Effector CD4-positive, alpha-beta T cell (primary cell): ENCODE measurements around the gene ZNF775.

Source experiments
- DNase-seq: peaks from one replicate; pipeline ENCODE4 v3.0.0-alpha.2; 2020
- total RNA-seq: gene quantifications from one replicate; lab custom pipeline; 2026; lab: John Stamatoyannopoulos, UW

The ZNF775 gene
- 4.1 reads per million, percentile 16 among the genes with 10 or more reads in this experiment for total RNA-seq

DNA sequence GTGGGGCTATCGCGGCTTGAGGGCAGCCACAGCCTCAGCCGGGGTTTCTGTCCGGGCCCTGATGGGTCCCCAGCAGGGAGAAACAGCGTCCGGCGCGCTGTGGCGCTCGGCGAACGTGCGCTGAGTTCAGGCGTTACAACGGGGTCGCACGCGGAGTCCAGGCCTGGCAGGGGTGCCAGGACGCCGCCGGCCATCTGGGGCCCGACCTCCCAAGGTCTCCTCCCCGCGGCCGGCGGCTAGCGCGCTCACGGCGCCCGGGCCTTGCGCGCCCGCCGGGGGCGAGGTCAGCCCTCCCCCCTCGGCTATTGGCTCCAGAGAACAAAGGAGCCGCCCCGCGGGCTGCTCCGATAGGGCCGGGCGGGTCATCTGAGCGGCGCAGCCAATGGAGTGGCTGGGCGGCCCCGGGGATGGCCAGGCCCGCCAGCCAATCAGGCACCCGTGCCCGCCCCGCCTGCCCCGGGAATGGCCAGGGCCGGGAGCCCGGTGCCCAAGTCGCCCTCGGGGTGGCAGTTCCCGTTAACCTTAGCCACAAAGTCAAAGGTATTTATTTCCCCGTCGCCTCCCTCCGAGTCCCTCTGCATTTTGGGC is at the start of gene ZNF775:
Gene ZNF775 (plus strand): TSS at position 478 of the 588 bp plus-strand sequence. CDS start 9,141 bp downstream, outside the sequence.
- peak; percentile 92 for DNase-seq

DNA sequence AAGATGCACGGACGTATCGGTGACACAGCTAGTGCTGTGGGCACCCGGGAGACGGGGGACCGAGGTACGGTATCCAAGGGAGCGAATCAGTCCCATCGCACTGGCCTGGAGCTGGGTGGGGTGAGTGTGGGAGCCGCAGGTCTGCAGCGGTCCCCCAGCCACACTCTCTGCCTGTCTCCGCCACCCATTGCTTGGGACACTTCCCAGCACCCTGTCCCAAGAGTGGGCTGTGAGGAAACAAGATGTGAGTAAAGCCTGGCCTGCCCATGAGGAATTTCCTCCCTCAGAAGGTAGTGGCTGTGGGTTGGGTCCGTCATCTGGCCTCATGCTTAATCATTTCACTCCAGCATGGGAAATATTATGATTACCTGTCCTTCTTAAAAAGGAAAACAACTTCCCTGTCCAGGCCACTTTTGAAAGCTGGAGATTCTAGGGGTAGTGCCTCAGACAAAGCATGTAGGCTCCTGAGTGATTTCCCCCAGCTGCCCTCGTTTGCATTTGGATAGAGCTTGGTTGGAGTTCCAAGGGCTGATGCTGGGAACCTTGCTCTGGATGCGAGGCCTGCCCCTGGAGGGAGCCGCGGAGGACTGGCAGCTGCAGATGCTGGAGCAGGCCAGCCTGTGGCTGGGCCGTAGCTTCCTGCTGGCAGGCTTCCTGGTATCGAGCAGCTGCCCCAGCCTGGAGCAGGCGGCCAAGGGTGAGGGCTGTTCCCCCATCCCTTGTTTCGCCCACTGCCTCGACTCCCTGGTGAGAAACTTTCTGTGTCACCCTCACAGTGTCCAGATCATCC is 49.6 kb upstream of the ZNF775 start:
- DNase-seq, result no peak

DNA sequence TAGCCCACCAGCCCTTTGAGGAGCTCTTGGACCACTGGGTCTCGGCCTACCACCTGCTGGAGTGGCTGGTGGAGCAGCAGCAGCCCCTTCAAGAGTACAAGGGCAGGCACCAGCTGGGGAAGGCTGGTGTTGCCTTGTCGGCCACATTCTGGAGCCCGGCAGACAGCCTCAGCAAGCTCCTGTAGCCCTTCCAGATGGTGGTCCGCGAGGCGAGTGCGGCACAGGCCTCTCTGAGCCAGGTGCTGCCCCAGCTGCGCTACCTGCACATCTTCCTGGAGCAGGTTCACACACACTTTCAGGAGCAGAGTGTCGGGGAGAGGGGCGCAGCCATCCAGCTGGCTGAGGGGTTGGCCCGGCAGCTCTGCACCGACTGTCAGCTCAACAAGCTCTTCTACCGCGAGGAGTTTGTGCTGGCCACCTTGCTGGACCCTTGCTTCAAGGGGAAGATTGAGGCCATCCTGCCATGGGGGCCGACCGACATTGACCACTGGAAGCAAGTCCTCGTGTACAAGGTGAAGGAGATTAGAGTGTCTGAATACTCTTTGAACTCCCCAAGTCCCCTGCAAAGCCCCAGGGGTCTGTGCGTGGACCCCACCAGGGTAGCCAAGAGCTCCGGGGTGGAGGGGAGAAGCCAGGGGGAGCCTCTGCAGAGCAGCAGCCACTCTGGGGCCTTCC is 48.8 kb upstream of the ZNF775 start:
- DNase-seq, result no peak

DNA sequence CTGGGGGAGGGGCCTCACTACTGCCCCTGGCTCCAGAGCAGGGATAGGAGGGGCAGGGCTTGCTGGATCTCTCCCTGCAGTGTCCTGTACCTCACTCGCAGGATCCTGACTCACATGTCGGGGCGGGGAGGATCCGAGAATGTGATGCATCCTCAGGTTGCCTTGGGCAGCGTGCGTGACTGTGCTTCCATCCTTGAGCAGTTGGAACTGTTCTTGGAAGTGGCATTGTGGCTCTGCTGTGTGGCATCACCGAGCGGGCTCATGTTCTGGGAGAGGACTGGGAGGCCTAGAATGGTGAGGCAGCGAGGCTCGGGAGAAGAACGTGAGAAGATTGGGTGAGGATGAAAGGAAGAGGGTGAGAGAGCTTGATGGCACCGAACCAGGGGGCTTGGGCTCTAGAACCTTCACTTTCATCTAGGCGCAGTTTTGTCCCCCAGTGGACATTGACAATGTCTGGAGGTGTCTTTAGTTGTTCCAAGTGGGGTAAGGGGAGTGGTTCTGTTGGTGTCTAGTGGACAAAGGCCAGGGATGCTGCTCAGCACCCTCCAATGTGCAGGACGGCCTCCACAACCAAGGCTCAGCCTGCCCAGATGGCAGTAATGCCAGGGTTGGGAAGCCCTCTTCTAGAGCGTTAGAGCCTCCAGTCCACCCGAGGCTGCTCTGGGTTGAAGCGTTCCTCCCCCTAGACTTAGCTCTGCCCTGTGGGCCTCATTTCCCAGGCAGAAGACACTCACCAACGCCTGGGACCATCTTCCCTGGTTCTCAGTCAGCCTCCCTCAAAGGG is 46.1 kb upstream of the ZNF775 start:
- no peak for DNase-seq

DNA sequence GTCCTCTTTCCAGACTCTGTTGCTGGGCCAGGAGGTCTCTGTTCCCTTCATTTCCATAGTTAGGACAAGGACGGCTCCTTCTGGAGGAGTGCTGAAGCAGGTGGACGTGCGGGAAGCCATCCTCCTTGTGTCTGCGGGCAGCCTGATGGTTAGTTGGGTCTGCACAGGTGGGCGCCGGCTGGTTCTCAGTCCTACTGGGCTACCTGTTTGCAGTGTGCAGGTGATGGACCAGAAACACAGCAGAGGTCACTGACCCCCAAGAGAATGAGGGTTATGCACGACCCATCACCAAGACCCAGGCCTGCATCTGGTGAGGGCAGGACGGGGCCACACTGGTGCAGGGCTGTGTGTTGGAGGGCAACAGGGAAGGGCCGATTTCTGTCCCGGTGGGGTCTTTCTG is 45.5 kb upstream of the ZNF775 start:
- no peak for DNase-seq

DNA sequence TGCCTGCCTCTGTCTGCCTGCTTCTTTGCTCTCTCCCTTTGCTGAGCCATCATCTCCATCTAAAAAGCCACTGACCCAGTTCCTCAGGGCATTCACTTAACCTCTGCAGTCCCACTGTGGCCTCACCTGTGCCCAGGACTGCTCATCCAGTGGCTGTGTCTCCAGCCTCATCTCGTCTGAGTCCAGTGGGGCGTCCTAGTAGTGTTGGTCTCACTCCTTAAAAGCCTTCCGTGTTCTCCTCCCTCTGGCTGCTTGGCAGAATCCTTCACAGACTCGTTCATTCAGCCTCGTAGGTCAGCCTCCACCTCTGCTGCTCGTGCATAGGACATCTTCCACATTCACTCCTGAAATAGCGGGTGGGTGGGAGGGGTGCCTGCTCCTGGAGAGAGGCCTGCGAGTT is 45.0 kb upstream of the ZNF775 start:
- DNase-seq, result no peak

DNA sequence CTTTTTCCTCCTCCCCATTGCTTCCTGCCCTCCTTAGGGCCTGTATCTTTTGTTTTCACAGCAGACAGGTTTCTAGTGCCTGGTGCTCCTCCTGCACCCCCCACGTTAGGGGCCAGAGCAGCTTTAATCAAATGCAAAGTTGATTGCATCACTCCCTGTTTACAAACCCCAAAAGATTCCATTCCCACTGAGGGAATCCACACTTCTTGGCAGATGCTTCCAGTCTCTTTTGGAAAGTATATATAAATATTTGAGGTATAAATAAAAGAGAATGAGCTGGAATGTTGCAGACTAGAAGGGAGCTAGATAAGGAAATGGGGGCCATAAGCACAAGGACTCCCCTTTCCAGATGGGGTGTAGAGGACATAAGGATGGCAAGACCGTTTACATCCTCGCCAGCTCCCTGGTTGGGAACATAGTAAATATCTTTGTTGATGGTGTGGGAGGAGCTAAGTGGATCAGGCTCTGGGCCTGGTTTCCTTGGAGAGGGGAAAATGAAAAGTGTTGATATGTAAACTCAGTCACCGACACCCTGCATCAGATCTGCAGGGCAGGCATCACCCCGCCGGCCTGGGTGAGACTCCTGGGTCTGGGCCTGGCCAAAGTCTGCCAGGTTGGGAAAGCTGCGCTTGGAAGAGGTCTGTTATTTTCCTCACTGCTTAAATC is 43.9 kb upstream of the ZNF775 start:
- no peak for DNase-seq

DNA sequence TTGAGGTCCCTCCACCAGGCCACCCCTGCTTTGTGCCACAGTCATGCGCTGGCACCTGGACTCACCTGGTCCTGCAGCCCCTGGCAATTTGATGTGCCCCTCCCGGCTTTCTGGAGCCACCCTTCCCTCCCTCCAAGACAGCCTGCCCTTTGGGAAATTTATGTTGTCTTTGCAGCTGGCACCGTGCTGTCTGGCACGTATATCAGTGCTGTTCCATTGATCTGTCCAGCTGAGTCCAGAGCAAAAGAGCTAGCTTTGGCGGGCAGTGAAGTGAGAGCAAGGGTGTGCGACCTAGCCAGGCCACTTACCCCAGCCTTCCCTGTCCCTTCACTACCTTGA is 43.4 kb upstream of the ZNF775 start:
- no peak for DNase-seq

DNA sequence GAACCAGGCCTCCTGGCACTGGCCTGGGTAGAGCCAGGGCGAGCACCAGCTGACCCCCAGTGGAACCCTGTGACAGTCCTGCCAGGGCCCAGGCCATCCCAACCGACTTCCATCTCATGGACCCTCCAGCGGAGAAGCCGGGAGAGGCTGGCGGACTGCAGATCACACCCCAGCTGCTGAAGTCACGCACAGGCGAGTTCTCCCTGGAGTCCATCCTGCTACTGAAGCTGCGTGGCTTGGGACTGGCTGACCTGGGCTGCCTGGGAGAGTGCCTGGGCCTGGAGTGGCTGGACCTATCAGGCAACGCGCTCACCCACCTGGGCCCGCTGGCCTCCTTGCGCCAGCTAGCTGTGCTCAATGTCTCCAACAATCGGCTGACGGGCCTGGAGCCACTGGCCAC is 42.4 kb upstream of the ZNF775 start:
- no peak for DNase-seq

DNA sequence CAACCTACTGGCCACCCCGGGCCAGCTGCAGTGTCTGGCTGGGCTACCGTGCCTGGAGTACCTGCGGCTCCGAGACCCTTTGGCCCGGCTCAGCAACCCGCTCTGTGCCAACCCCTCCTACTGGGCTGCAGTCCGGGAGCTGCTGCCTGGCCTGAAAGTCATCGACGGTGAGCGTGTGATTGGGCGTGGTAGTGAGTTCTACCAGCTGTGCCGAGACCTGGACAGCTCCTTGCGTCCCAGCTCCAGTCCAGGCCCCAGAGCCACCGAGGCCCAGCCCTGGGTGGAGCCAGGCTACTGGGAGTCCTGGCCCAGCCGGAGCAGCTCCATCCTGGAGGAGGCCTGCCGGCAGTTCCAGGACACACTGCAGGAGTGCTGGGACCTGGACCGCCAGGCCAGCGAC is 42.0 kb upstream of the ZNF775 start:
- no peak for DNase-seq

DNA sequence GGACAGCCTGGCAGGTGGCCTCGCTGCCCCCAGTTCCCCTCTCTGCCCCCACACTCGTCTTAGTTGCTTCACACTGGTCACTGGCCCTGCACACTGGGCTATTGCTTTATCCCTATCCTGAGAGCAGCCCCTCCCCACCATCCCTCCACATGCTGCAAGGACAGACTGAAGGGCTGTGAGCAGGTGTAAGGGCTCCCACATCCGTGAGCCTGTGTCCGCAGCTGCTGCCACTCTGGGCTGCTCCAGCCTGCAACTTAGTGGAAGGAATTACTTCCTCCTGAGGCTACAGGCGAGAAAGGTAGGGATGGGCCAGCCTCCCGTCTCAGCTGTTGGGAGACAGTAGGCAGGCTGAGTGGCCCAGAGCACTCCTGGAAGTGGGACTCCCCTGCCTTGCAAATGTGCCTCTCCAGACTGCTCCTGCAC is 41.5 kb upstream of the ZNF775 start:
- DNase-seq, result no peak

DNA sequence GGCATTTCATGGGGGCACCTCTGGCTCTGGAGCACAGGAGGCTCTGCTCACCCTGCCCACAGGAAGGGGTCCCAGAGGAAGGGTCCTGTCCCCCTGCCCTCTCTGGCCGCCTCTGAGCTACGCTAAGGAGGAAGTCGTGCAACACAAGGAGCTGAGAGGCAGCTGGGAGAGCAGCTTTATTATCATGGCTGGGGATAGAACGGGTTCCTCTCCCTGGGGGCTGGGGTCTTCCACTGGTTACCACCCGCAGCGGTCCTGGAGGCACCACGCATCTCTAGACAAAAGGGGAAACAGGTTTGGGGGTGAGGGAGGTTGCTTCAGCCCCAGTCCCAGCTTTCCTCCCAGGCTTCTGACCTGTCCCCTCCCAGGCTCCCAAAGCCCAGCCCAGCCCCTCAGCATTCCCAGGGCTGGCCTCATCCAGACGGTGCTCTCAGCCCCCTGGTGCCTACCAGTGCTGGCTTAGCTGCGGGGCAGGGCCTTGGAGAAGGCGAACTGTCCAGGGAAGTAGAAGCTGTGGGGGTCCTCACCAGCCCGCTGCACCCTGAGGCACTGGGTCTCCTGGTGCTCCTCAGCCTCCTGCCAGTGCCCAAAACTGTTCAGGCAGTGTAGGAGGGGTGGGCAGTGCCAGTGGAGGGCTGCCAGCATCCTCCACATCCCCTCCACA is 40.8 kb upstream of the ZNF775 start:
- no peak for DNase-seq

DNA sequence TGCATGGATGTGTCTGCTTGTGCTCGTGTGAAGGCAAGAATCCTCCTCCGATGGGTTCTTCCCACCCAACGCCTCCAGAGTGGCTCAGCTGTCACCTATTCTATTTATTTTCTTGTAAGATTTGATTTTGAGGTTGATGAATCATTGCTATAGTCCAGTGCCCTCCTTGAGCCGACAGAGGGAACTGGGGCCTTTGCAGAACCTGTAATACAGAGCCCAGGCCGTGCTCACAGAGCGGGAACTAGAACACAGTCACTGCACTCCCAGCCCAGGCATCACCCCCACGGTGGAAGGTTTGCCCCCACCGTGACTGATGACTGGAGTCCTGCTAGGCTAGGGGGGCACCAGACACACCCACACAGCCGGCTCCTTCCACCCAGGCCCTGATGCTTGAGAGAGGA is 39.7 kb upstream of the ZNF775 start:
- DNase-seq, result no peak

DNA sequence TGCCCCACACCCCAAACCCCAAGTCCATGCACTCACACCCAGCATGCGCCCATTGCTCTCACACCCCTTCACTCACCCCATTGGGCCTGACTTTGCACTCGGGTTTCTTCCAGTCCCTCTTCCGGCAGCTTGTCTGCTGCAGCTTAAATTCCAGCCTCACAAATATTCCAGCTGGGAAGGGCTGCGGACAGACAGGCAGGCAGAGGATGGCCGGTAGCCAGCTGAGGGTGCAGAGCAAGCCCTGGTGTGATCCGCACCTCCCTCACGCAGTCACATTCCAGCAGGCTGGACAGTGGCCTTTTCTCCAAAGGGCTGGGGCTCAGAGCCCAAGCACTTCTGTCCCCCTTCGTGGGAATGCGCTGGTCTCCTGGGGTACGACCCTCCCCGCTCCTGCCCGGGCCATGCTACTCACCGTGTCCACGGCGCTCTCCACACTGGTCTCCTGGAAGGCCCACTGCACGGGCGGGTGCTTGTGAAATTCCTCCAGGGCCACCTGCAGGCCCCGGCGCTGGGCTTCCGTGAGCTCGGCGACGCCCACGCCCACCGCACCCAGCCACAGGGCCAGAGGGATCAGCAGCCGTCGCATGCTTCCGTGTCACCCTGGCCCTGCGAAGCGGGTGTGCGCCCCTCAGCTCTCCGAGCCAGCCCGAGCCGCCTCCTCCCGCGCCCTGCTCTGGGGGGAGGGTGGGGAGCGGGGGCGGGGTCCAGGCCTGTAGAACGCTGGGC is 38.9 kb upstream of the ZNF775 start:
- DNase-seq, result no peak

DNA sequence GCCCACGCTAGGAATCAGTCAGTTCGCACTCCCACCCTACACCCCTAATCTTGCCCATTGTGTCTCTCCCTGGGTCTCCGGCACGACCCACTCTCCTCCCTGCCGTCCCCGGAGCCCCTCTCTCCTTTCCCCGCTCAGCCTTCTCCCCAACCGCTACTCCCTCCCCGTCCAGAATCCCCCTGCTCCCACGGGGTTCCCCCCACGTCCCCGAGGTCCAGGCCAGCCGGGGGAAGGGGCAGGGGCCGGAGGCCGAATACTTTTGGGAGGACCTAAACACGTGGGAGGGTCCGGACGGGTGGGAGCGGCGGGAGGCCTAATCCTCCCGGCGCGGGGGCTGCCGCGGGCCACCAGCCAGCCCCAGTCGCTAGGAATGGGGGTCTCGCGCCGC is 38.3 kb upstream of the ZNF775 start:
- DNase-seq, result no peak

DNA sequence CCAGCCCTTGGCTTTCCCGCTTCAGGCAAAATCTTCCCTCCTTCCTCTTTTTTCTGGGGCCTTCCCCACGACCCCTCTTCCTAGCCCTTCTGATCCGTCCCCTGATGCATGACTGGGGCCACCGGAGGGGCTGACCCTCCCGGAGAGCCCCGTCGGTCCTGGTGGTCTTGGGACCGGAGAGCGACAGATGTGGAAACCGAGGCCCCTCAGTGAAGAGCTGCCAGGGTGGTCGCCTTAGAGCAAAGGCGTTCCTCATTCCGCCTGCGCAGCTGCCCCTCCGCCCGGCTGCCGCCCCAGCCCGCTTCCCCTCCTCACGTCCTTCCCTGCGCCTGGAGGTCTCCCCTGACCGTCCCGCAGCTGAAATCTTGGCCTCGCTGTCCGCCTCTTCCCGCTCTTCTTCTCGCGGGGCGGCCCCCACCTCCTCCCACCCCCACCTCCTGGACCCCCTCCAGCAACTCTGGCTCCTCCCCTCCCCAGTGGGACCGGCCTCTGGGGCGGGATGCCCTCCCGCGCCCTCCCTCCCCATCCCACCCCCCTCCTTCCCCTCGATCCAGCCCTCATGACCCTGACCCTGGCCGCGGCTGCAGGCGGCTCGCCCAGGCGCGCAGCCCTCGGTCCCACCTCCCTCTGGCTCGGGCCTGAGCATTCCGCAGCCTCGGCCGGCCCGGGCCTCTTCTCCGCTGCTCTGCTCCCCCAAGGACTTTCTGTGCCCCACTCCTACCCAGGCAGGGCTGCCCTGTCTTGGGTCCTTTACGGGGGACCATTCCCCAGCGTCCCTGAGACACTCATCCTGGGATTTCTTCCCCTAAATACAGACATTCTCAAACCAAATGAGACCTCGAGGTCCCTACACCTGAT is 37.6 kb upstream of the ZNF775 start, which contains the start of gene RARRES2:
Gene RARRES2 (minus strand): TSS at position 367 of the 858 bp plus-strand sequence. CDS start 1,020 bp downstream, outside the sequence.
- DNase-seq, result no peak

DNA sequence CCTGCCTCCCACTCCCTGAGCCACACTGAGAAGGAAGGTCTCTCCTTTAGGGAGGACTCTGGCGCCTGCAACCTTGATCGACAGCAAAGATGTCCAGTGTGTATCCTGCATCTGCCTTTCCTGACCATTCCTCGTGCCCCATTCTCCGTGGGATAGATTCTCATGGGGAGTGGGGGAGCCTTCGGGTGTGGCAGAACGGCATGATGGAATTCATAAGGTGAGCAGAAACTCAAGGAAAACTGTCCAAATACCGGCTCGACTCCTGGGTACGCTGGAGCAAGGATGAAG is 37.1 kb upstream of the ZNF775 start:
- DNase-seq, result no peak

DNA sequence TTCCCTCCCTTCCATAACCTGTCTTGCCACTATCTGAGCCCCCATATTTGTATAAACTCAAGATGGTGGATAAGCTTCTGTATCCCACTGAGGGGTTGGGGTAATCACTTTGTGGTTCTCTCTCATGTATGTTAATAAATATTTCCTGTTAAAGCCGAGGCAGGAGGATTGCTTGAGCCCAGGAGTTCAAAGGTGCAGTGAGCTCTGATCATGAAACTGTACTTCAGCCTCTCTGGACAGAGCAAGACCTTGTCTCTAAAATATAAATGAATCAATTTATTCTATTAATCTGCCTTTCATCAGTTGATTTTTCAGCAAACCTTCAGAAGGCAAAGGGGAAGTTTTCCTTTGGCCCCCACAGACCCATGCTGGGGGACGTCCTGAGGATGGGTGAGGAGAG is 35.9 kb upstream of the ZNF775 start:
- no peak for DNase-seq

DNA sequence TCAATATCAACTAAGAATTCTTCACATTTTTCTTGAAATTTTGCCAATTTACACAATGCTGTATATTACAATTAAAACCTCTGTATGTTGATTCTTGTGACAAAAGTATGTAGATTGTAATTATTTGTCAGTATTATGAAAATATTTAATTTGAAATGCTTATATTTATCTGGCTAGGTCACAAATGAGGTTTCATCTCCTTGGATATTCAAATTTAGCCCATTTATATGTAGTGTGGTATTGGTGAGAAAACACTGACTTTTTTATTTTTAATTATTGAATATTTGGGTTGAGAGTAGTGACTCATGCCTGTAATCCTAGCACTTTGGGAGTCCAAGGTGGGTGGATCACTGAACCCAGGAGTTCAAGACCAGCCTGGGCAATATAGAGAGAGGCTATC is 34.8 kb upstream of the ZNF775 start:
- no peak for DNase-seq

DNA sequence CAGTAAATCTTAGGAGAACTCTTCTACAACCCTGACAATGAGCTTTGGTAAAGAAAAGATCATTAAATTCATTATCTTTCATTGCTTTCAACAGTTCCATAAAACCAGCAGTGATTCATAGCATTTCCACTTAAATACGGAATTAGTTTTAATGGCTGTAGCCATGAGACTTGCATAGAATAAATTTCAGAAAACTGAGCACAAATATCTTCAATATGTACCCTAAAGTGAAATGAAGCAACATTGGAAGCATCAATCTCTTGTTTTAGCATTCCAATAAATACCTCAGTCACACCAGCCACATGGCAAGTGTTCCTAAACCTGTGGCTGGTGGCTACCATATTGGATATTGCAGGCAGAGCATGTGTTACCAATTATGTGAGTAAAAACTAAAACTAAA is 34.1 kb upstream of the ZNF775 start:
- DNase-seq, result no peak

DNA sequence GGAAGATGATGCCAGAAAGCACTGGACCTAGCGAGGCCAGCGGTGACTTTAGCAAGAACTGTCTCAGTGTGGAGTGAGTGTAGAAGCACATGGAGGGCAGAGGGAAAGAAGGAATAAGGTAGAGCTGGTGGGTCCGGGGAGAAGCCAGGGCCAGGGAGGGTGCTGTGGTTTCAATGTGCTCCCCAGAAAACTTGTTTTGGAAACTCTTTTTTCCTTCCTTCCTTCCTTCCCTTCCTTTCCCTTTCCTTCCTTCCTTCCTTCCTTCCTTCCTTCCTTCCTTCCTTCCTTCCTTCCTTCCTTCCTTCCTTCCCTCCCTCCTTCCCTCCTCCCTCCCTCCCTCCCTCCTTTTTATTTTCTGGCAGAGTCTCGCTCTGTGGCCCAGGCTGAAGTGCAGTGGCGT is 32.2 kb upstream of the ZNF775 start:
- DNase-seq, result no peak
